Measurements from ENCODE around the gene CSRP3.

The CSRP3 gene

DNA sequence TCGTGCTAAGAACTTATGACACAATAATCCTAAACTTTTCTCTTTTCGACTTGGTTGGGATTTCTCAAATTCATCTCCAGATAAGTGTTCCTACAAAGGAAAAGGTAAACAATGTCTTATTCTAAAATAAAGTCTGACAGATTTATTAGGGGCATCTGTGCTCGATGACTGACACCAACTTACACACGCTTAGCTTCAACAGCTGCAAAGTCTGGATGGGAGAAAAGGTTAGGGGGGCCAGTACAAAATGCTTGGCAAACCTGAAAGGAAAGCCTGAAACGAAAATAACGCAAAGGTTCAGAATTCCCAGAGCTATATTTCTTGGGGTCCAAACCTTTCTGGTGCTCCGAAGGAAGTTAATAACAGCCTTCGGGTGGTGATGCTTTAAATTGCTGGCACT lies 35.6 kb upstream of the CSRP3 start:
- Mint-ChIP-seq H3K36me3 (peaks cover 60% of the 10 kb centered on the region), H3K4me1 (peaks cover 27% of the 10 kb centered on the region), H3K4me3 (no peak overlapping the region), H3K27ac (no peak overlapping the region), H3K27me3 (peaks cover 4% of the 10 kb centered on the region), H3K9me3 (no peaks in the 10 kb centered on the region)
- CTCF ChIA-PET = no interaction called here
- no peak for DNase-seq

DNA sequence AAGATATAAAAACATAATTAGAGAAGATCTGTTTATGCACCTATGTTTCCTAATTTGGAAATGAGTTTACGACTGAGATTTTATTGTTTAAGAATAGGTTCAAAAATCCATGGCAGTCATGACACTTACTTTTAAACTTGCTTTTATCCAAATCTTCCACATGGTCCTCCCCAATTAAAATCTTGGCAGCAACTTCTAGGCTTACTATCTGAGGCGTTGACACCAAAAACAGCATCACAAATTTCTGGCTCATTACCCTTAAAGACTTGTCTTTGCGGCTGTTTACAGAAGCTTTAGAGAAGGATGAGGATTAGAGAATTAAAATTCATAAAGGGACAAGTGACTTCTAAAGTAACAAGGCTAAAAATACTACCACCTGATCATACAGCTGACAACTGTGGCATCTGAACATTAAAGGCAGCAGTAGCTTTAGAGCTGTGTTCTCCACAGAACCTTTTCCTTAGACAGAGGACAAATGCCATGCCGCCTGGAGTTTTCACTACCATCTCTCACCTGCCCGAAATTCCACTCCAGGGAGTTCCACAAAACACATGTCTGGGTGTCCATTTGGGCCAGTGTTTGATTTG lies 32.5 kb upstream of the CSRP3 start:
- H3K4me3 Mint-ChIP-seq = no peak overlapping the region
- H3K27me3 Mint-ChIP-seq = no peaks in the 10 kb centered on the region
- DNase-seq = no peak
- no peaks in the 10 kb centered on the region for H3K9me3 Mint-ChIP-seq
- no peak overlapping the region for H3K27ac Mint-ChIP-seq
- H3K4me1 Mint-ChIP-seq = peaks cover 33% of the 10 kb centered on the region
- CTCF ChIA-PET = no interaction called here
- H3K36me3 Mint-ChIP-seq = peaks cover 77% of the 10 kb centered on the region

DNA sequence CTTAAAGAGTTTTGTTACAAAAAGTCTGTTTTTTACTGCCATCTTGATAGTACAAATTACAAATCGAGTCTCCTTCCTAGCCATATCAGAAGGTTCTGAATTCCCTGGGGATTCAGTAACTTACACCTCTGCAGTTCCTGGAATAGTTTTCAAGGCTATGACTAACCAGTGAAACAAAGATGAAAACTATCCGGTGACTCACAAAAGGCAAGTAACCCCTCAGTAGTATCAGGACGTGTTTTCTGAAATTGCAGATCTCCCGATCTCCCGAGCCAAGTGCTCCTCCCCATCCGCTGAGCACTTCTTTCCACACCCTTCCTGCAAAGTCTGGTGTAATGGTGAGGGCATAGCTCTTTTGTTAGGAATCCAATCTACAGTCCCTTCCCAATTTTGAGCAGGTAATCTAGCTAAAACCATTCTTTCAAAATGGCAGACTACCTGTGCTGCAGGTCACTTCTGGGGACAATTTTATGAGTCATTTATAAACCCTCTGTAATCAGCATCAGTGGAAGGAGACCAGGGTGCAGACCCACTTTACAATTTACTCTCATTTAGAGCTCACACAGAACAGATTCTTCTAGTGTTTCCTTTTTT lies 31.2 kb upstream of the CSRP3 start:
- Mint-ChIP-seq H3K4me3 (no peak overlapping the region), H3K36me3 (peaks cover 76% of the 10 kb centered on the region), H3K27me3 (no peaks in the 10 kb centered on the region), H3K27ac (no peak overlapping the region), H3K4me1 (peaks cover 22% of the 10 kb centered on the region), H3K9me3 (no peaks in the 10 kb centered on the region)
- no peak for DNase-seq
- CTCF ChIA-PET = no interaction called here

DNA sequence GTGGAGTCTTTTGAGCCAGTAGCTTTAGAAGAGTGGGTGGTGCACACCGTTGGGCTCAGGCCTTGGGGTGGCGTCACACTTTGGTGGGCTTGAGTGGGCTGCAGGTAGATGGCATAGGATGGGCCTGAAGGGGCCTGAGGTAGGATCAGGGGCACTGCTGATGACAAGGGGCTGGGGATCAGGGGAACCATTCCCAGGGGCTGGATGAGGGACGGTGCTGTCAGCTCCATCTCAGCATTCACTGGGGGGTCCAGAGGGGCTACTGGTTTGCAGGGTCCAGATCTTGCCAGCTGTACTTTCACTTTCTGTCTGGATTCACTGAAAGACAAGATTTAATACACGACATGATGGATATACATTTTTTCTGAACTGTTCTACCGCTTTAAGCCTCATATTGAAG lies 27.9 kb upstream of the CSRP3 start:
- Mint-ChIP-seq H3K4me3 (no peak overlapping the region), H3K9me3 (no peaks in the 10 kb centered on the region), H3K36me3 (peaks cover 75% of the 10 kb centered on the region), H3K27ac (no peak overlapping the region), H3K27me3 (no peaks in the 10 kb centered on the region), H3K4me1 (peaks cover 15% of the 10 kb centered on the region)
- CTCF ChIA-PET = interaction anchor here (1.3 kb wide), 1 partner anchor 9 kb away, joined by 4 read pairs; no protein-coding TSS in a partner anchor
- DNase-seq = no peak

DNA sequence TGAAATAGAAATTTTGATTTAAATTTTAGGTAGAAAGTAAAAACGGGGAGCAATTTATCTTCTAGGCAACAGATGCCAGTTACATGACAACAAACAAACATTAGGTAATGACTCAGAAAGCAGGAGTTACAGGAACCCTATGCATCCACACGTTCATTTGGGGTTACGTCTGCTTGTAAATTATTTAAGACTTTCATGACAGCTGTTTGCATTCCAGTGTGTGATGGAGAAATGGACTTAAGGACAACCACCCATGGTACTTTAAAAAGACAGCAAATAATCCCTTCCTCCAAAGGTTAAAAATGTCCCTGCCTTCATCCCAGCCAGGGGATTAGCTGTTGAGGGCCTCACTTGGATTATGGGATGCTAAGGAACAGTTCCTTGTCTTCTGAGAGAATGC lies 27.2 kb upstream of the CSRP3 start:
- Mint-ChIP-seq H3K27ac (no peak overlapping the region), H3K27me3 (no peaks in the 10 kb centered on the region), H3K36me3 (peaks cover 75% of the 10 kb centered on the region), H3K4me1 (peaks cover 15% of the 10 kb centered on the region), H3K4me3 (no peak overlapping the region), H3K9me3 (no peaks in the 10 kb centered on the region)
- no peak for DNase-seq
- CTCF ChIA-PET = interaction anchor here (1.3 kb wide), 1 partner anchor 10 kb away, joined by 4 read pairs; no protein-coding TSS in a partner anchor

DNA sequence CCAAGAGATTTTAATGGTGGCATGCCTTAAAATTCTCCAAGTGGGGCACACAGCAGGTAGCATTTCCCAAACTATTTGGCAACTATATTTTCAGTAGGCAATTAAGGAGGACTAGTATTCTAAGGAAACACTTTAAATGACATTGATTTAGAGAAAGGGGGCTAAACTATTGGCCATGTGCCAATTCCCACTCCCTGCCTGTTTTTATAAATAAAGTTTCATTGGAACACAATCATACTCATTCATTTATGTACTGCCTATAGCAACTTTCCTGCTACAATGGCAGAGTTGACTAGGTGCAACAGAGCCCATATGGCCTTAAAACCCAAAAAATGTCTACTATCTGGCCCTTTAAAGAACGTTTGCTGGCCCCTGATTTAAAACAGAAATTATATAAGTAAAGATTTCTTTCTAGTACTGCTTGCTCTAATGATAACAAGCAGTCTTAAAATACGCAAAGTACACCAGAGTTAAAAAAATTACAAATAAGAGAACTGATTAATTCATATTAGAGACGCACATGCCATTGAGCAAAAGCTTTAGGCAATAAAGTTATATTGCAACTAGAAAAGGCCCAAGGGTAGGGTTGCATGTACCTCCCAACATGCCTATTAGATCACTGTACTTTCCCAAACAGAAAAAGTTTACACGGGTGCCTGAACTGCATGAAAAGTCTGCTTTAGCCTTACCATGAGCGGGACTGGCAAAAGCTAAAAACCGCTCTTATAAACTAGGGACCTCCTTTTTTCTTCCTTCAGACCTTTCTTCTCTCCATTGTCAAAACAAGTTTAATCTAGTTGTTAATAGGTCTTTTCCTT lies 24.8 kb upstream of the CSRP3 start:
- H3K27me3 Mint-ChIP-seq = no peaks in the 10 kb centered on the region
- no peak overlapping the region for H3K4me3 Mint-ChIP-seq
- peaks cover 16% of the 10 kb centered on the region for H3K4me1 Mint-ChIP-seq
- peaks cover 76% of the 10 kb centered on the region for H3K36me3 Mint-ChIP-seq
- H3K9me3 Mint-ChIP-seq = no peaks in the 10 kb centered on the region
- DNase-seq = no peak
- no peak overlapping the region for H3K27ac Mint-ChIP-seq
- CTCF ChIA-PET = no interaction called here

DNA sequence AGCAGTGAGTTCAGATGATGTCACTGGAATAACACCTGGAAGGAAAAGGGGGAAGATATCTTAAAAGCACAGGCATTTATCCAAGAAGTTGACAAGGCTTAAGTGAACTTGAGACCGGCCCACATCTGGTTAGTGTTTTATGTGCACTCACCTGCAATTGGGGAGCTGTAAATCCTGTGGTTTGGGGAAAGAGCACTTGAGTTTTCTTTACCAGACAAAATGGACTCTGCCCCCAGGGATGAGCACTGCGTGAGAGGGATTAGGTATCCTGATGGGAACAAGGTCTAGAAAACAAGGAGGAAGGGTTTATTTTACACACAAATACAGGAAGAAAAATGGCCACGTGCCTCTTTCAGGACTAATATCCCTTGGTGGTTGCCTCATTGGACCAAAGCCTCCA lies 23.8 kb upstream of the CSRP3 start:
- H3K27ac Mint-ChIP-seq = no peak overlapping the region
- DNase-seq = no peak
- peaks cover 70% of the 10 kb centered on the region for H3K36me3 Mint-ChIP-seq
- no peaks in the 10 kb centered on the region for H3K9me3 Mint-ChIP-seq
- CTCF ChIA-PET = no interaction called here
- H3K4me1 Mint-ChIP-seq = peaks cover 12% of the 10 kb centered on the region
- no peaks in the 10 kb centered on the region for H3K27me3 Mint-ChIP-seq
- H3K4me3 Mint-ChIP-seq = no peak overlapping the region

DNA sequence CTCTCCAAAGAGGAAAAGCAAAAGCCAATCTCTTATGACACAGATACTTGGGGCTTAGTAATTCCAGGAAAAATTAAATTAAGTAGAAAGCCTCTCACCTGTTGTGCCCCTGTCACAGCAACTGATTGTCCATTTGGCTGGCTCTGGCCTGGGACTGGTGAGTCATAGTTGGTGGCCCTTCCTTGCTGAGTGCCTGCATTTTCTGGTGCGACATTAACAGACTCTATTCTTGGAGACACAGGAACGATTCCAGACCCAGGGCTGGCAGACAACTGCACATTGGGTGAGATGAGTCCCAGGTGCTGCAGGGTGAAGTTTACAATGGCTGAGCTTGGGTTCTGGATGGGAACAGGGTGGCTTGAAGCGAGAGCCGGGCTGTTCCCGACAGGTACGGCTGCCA lies 23.3 kb upstream of the CSRP3 start:
- Mint-ChIP-seq H3K36me3 (peaks cover 65% of the 10 kb centered on the region), H3K4me1 (peaks cover 9% of the 10 kb centered on the region), H3K4me3 (no peak overlapping the region), H3K27ac (no peak overlapping the region), H3K9me3 (no peaks in the 10 kb centered on the region), H3K27me3 (no peaks in the 10 kb centered on the region)
- DNase-seq = no peak
- CTCF ChIA-PET = no interaction called here

DNA sequence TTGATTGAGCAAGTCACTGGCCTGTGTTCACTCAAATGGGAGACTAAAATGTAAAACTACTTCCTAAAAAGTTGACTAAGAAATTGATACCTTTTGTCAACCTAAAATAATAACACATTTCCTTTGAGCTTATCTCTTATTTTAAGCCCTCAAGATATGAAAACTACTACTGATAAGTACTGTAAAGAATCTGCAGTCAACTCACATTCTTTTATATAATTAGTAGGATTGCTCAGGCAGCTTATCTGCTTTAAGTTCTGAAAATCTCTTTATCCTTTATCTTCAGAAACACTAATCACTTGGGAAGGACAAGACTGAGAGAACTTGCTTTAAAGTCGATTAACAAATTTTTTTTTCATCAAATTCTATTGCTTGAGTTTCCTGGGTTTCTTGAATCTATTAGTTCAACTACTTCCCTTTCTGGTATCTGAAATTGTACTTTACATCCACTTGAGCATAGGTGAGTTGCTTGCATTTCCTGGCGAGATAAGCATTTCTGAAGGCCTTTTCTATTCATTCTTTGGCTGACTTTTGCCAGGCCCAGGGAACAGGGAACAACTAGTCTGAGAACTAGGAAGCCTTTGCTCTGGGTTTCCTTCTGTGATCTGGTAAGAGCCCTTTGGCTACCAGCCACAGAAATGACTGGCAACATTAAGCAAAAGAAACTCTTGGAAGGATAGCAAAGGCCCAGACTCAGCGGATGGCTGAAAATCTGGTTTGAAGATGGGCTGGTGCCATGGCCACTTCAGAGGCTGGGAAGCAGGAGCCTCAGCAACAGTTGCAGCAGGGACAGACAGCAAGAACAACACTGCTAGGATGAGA lies 19.3 kb upstream of the CSRP3 start:
- CTCF ChIA-PET = no interaction called here
- H3K27ac Mint-ChIP-seq = no peak overlapping the region
- peaks cover 4% of the 10 kb centered on the region for H3K27me3 Mint-ChIP-seq
- no peaks in the 10 kb centered on the region for H3K9me3 Mint-ChIP-seq
- H3K4me1 Mint-ChIP-seq = peaks cover 2% of the 10 kb centered on the region
- H3K4me3 Mint-ChIP-seq = no peak overlapping the region
- peaks cover 35% of the 10 kb centered on the region for H3K36me3 Mint-ChIP-seq
- no peak for DNase-seq

DNA sequence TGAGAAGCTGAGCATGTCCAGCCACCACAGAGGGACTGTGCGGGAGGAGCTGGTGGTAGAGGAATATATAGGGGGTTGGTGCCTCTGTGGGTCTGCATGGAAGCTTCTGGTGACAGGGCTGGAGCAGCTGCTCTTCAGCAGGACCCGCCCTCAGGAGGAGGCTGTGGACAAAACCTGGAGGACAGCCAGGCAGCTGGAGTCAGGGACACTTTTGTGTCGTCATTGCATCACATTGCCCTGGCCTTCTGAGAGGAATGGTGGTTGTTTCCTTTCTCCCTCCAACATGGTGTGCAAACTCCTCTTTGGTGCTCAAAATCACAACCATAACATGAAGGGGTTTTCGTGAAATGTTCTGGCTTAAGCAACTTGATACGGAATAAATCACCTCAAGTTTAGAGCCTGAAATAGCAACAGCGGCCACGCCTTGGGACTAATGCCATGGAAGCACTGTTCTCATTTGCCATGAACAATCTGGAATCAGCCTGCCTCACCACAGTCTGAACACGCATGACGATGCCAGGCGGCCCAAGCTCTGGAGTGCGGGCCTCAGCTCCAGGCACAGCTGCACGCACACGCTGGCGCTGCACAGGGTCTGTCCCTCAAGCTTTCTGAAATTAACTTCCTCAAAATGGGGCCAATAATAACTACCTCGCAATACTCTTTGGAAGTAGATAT lies 17.1 kb upstream of the CSRP3 start:
- CTCF ChIA-PET = no interaction called here
- Mint-ChIP-seq H3K36me3 (peaks cover 14% of the 10 kb centered on the region), H3K27me3 (peaks cover 15% of the 10 kb centered on the region)

DNA sequence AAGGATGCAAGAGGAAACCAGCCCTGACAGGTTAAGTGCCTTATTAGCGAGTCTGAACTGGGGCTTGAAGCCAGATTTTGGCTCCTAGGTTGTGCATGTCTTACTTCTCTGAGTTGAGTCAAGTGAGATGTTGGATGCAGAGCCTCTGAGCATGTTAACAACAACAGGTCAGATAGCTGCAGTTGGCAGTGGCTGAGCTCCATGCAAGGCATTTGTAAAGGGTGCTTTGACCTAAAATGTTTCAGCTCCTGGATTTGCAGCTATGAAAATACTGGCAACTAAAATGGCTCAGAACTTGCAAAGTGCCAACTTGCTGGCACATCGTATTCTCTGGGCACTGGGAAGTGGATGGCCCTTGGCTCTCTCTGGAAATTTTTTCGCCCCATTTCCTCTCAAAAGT lies 16.4 kb upstream of the CSRP3 start:
- H3K27me3 Mint-ChIP-seq = peaks cover 19% of the 10 kb centered on the region
- peaks cover 2% of the 10 kb centered on the region for H3K4me1 Mint-ChIP-seq
- no peak overlapping the region for H3K27ac Mint-ChIP-seq

More for the DNA sequence above, 17.1 kb upstream of the CSRP3 start:
- Mint-ChIP-seq H3K27ac (no peak overlapping the region), H3K4me1 (peaks cover 2% of the 10 kb centered on the region), H3K4me3 (no peak overlapping the region), H3K9me3 (no peaks in the 10 kb centered on the region)
- DNase-seq = no peak

DNA sequence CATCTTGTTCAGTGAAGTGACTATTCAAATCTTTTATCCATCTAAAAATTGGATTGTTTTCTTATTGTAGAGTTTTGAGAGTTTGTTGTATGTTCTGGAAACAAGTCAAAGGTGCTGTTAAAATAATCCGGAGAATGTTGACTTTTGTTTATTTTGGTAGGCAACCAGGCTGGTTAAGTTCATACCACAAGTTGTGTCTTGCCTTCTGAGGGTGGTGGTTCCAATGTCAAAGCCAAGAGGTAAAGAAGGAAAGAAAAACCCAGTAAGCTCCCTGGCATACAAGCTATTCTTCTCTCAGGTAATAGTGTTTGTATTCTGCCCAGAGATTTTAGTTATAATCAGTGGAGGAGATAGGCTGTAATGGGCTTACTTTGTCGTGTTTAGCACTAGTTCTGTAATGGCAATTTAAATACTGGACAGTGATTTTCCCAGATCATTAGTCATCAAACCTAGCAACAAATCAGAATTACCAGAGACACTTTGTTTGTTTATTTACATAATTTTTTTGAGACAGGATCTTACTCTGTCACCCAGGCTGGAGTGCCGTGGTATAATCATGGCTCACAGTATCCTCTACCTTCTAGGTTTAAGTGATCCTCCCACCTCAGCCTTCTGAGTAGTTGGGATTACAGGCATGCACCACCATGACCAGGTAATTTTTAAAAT lies 15.1 kb upstream of the CSRP3 start:
- H3K4me3 Mint-ChIP-seq = no peak overlapping the region
- no peaks in the 10 kb centered on the region for H3K36me3 Mint-ChIP-seq
- no peak for DNase-seq
- H3K27ac Mint-ChIP-seq = no peak overlapping the region
- CTCF ChIA-PET = interaction anchor here (1.1 to 1.3 kb wide), 2 partner anchors 41 to 140 kb away, joined by 3 read pairs; no protein-coding TSS in a partner anchor
- H3K27me3 Mint-ChIP-seq = peaks cover 21% of the 10 kb centered on the region
- H3K4me1 Mint-ChIP-seq = no peaks in the 10 kb centered on the region
- no peaks in the 10 kb centered on the region for H3K9me3 Mint-ChIP-seq

More for the DNA sequence above, 16.4 kb upstream of the CSRP3 start:
- Mint-ChIP-seq H3K4me3 (no peak overlapping the region), H3K9me3 (no peaks in the 10 kb centered on the region), H3K36me3 (peaks cover 8% of the 10 kb centered on the region)
- CTCF ChIA-PET = interaction anchor here (1.3 kb wide), 1 partner anchor 142 kb away, joined by 3 read pairs; no protein-coding TSS in a partner anchor
- DNase-seq = no peak

DNA sequence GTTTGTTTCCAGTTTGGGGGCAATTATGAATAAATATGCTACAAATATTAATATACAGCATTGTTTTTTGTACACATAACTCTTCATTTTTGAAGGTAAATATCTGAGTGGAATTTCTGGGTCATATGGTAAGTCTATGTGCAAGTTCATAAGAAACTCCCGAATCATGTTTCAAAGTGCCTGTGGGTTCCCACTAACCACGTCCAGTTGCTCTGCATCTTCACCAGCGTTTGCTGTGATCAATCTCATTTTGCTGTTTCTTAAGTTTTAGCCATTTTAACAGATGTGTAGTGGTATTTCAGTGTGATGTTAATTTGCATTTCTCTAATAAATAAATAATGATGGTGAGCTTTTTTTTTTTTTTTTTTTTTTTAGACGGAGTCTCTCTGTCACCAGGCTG lies 14.2 kb upstream of the CSRP3 start:
- CTCF ChIA-PET = no interaction called here
- no peaks in the 10 kb centered on the region for H3K4me1 Mint-ChIP-seq
- no peaks in the 10 kb centered on the region for H3K9me3 Mint-ChIP-seq
- H3K4me3 Mint-ChIP-seq = no peak overlapping the region
- H3K27me3 Mint-ChIP-seq = peaks cover 21% of the 10 kb centered on the region
- no peak overlapping the region for H3K27ac Mint-ChIP-seq
- no peaks in the 10 kb centered on the region for H3K36me3 Mint-ChIP-seq
- no peak for DNase-seq
